WTC11 (cell line): ENCODE data around the gene SGCA. TPM values are rescaled to one million over a fixed set of nuclear protein-coding genes. Genes with fewer than 3 reads are reported as not detected.

Source experiments
- ATAC-seq: fragments of 200-7000 bp; cut with Tn5 transposase; 2 replicates; pipeline ENCODE4 v1.10.0; 2021; ENCODE audit warnings: mild to moderate bottlenecking, moderate library complexity
- CTCF ChIA-PET: fragments of 300-600 bp; sonication (Branson Sonifier 250); formaldehyde crosslinking; loops from one replicate; lab custom pipeline; 2021; ENCODE audit warnings: antibody characterized with exemption; lab: Charles Lee
- POLR2A ChIA-PET: fragments of 350-600 bp; sonication (Branson Sonifier 250); formaldehyde crosslinking; loops from one replicate; lab custom pipeline; 2021; ENCODE audit warnings: antibody characterized with exemption; lab: Charles Lee
- DNase-seq: peaks from one replicate; pipeline ENCODE4 v3.0.0; 2021; ENCODE audit warnings: low spot score
- H3K27ac Mint-ChIP-seq: 2 replicates; pipeline ENCODE4 v1.8.0; 2021; ENCODE audit warnings: mixed read lengths
- H3K27me3 Mint-ChIP-seq: 2 replicates; pipeline ENCODE4 v1.8.0; 2021; ENCODE audit warnings: low read depth, mild to moderate bottlenecking, moderate library complexity, mixed read lengths
- H3K36me3 Mint-ChIP-seq: 2 replicates; pipeline ENCODE4 v1.8.0; 2021; ENCODE audit warnings: mixed read lengths
- H3K4me1 Mint-ChIP-seq: 2 replicates; pipeline ENCODE4 v1.8.0; 2022; ENCODE audit warnings: mixed read lengths
- H3K4me3 Mint-ChIP-seq: 2 replicates; pipeline ENCODE4 v1.8.0; 2021; ENCODE audit warnings: mild to moderate bottlenecking, moderate library complexity, mixed read lengths
- H3K9me3 Mint-ChIP-seq: 2 replicates; pipeline ENCODE4 v1.8.0; 2021; ENCODE audit warnings: mixed read lengths
- ATF1 ChIP-seq: sonication (generic); formaldehyde crosslinking; IDR thresholded peaks from 2 replicates; pipeline ENCODE4 v1.8.1; 2023; ENCODE audit warnings: mild to moderate bottlenecking, moderate library complexity, missing genetic modification reagents
- ATF3 ChIP-seq: sonication (generic); formaldehyde crosslinking; conservative IDR thresholded peaks from 2 replicates; pipeline ENCODE4 v1.8.1; 2022; ENCODE audit warnings: mild to moderate bottlenecking, missing genetic modification reagents
- CREB1 ChIP-seq: sonication (generic); formaldehyde crosslinking; IDR thresholded peaks from 2 replicates; pipeline ENCODE4 v1.8.0; 2023; ENCODE audit warnings: mild to moderate bottlenecking, missing genetic modification reagents
- CREM ChIP-seq: sonication (generic); formaldehyde crosslinking; IDR thresholded peaks from 2 replicates; pipeline ENCODE4 v1.8.1; 2022; ENCODE audit warnings: mild to moderate bottlenecking, missing genetic modification reagents, moderate library complexity
- E2F1 ChIP-seq: sonication (generic); formaldehyde crosslinking; IDR thresholded peaks from 2 replicates; pipeline ENCODE4 v1.8.0; 2022; ENCODE audit warnings: mild to moderate bottlenecking, missing genetic modification reagents
- FOXK1 ChIP-seq: sonication (generic); formaldehyde crosslinking; IDR thresholded peaks from 2 replicates; pipeline ENCODE4 v1.8.0; 2022; ENCODE audit warnings: mild to moderate bottlenecking, moderate library complexity, missing genetic modification reagents
- GABPB1 ChIP-seq: sonication (generic); formaldehyde crosslinking; IDR thresholded peaks from 2 replicates; pipeline ENCODE4 v1.8.1; 2023; ENCODE audit warnings: mild to moderate bottlenecking, missing genetic modification reagents
- IRF2 ChIP-seq: sonication (generic); formaldehyde crosslinking; IDR thresholded peaks from 2 replicates; pipeline ENCODE4 v1.8.0; 2022; ENCODE audit warnings: low read depth, missing genetic modification reagents, borderline replicate concordance
- MXD4 ChIP-seq: fragments of 250-450 bp; sonication (Bioruptor Pico); IDR thresholded peaks from 2 replicates; pipeline ENCODE4 v1.8.0; 2021; ENCODE audit warnings: mild to moderate bottlenecking, moderate library complexity, borderline replicate concordance
- NFATC4 ChIP-seq: fragments of 250-450 bp; sonication (Bioruptor Pico); IDR thresholded peaks from 2 replicates; pipeline ENCODE4 v1.9.0; 2021; ENCODE audit warnings: mild to moderate bottlenecking
- NFYB ChIP-seq: sonication (generic); formaldehyde crosslinking; conservative IDR thresholded peaks from 2 replicates; pipeline ENCODE4 v1.8.0; 2022; ENCODE audit warnings: low read depth, missing genetic modification reagents
- PRDM15 ChIP-seq: sonication (generic); formaldehyde crosslinking; IDR thresholded peaks from 2 replicates; pipeline ENCODE4 v1.8.0; 2022; ENCODE audit warnings: missing genetic modification reagents
- RELA ChIP-seq: sonication (generic); formaldehyde crosslinking; IDR thresholded peaks from 2 replicates; pipeline ENCODE4 v1.8.1; 2022; ENCODE audit warnings: missing genetic modification reagents, mild to moderate bottlenecking, borderline replicate concordance
- RORB ChIP-seq: fragments of 250-450 bp; sonication (Bioruptor Pico); IDR thresholded peaks from 2 replicates; pipeline ENCODE4 v1.9.0; 2021; ENCODE audit warnings: mild to moderate bottlenecking
- STAT6 ChIP-seq: sonication (generic); formaldehyde crosslinking; conservative IDR thresholded peaks from 2 replicates; pipeline ENCODE4 v1.8.1; 2023; ENCODE audit warnings: mild to moderate bottlenecking, low read depth, missing genetic modification reagents, moderate library complexity
- TCF7 ChIP-seq: sonication (generic); formaldehyde crosslinking; IDR thresholded peaks from 2 replicates; pipeline ENCODE4 v1.8.0; 2022; ENCODE audit warnings: mild to moderate bottlenecking, low read depth, missing genetic modification reagents, moderate library complexity
- ZNF416 ChIP-seq: fragments of 250-450 bp; sonication (Bioruptor Pico); IDR thresholded peaks from 2 replicates; pipeline ENCODE4 v1.9.0; 2021; ENCODE audit warnings: mild to moderate bottlenecking, inconsistent platforms
- ZNF423 ChIP-seq: fragments of 250-450 bp; sonication (Bioruptor Pico); IDR thresholded peaks from 2 replicates; pipeline ENCODE4 v2.1.2; 2022; ENCODE audit warnings: mild to moderate bottlenecking, moderate library complexity
- ZNF512 ChIP-seq: sonication (generic); formaldehyde crosslinking; IDR thresholded peaks from 2 replicates; pipeline ENCODE4 v1.8.1; 2022; ENCODE audit warnings: missing genetic modification reagents, borderline replicate concordance
- ZNF671 ChIP-seq: fragments of 250-450 bp; sonication (Bioruptor Pico); IDR thresholded peaks from 2 replicates; pipeline ENCODE4 v1.8.0; 2021; ENCODE audit warnings: mild to moderate bottlenecking
- total RNA-seq: library from RNA; stranded (reverse); gene quantifications from 3 replicates; pipeline ENCODE4 v1.2.3, GENCODE V29; 2021

The SGCA gene
- total RNA-seq, 1 experiment from 2014 or later, result 1.0 TPM

- Mint-ChIP-seq H3K27me3 (peaks cover 15% of the 10 kb centered on the region), H3K9me3 (no peaks in the 10 kb centered on the region), H3K4me3 (no peak overlapping the region), H3K27ac (peak overlapping the region; percentile 47; the same call in 1 of the 2 replicates), H3K4me1 (peaks cover 66% of the 10 kb centered on the region), H3K36me3 (no peaks in the 10 kb centered on the region)
- TF ChIP-seq RORB (CRISPR knock-in tag) (no peak), ATF3 (CRISPR knock-in tag) (no peak), NFYB (CRISPR knock-in tag) (no peak)
- ATAC-seq (no peak), DNase-seq (no peak)
- CTCF ChIA-PET, result interaction anchor here (0.9 to 15.3 kb wide), 11 partner anchors 10 to 186 kb away, joined by 4 to 514 read pairs (median 8); partner anchors contain the start of genes COL1A1, LRRC59, PDK2 and TMEM92
- POLR2A ChIA-PET, result interaction anchor here (4.3 kb wide), 1 partner anchor 11 kb away, joined by 15 read pairs; the partner anchor contains the start of gene COL1A1
Measured at GRCh38 chr17:50211249-50212120, 45.7 kb downstream of the SGCA start.

GRCh38 chr17:50212121-50212843 is 46.5 kb downstream of the SGCA start:
- H3K4me3 Mint-ChIP-seq, result no peak overlapping the region
- no peak for DNase-seq
- ChIA-PET CTCF (interaction anchor here (0.6 to 15.3 kb wide), 21 partner anchors 8 to 186 kb away, joined by 3 to 514 read pairs (median 7); partner anchors contain the start of genes COL1A1, LRRC59, PDK2 and SGCA), POLR2A (interaction anchor here (1.2 to 4.3 kb wide), 3 partner anchors 12 to 107 kb away, joined by 3 to 15 read pairs (median 3); partner anchors contain the start of genes COL1A1 and TMEM92)
- TF ChIP-seq E2F1 (CRISPR knock-in tag) (no peak), GABPB1 (CRISPR knock-in tag) (no peak), ZNF423 (CRISPR knock-in tag) (no peak), ATF1 (CRISPR knock-in tag) (no peak), CREB1 (CRISPR knock-in tag) (no peak), TCF7 (no peak), ZNF416 (no peak), IRF2 (CRISPR knock-in tag) (no peak), MXD4 (no peak), ZNF671 (CRISPR knock-in tag) (no peak), PRDM15 (no peak), NFATC4 (CRISPR knock-in tag) (no peak), RELA (CRISPR knock-in tag) (no peak), FOXK1 (no peak), STAT6 (CRISPR knock-in tag) (no peak), ZNF512 (CRISPR knock-in tag) (no peak), CREM (CRISPR knock-in tag) (no peak)
- ATAC-seq, result no peak
- H3K27me3 Mint-ChIP-seq, result peaks cover 12% of the 10 kb centered on the region
- peaks cover 58% of the 10 kb centered on the region for H3K4me1 Mint-ChIP-seq
- H3K36me3 Mint-ChIP-seq, result no peaks in the 10 kb centered on the region
- no peak overlapping the region for H3K27ac Mint-ChIP-seq
- no peaks in the 10 kb centered on the region for H3K9me3 Mint-ChIP-seq
